K562 (cell line): ENCODE results near the gene ZNF689. TPM values are rescaled to one million over a fixed set of nuclear protein-coding genes. Genes with fewer than 3 reads are reported as not detected.
A peak's percentile ranks its signal among the peaks of the same experiment; 100 is the strongest.

Experiments used
- AFF1 ChIP-seq, 2 experiments: fragments of 450-650 bp; IDR thresholded peaks; 2 replicates each; pipeline ENCODE4 v1.6.1; 2018; ENCODE audit warnings: mild to moderate bottlenecking in 2 of 2, low read depth in 1 of 2; ENCODE audit not compliant: partially characterized antibody in 2 of 2
- COPS2 ChIP-seq: fragments of 450-650 bp; conservative IDR thresholded peaks from 2 replicates; pipeline ENCODE4 v1.6.1; 2016; ENCODE audit warnings: mild to moderate bottlenecking, moderate library complexity
- CTBP1 ChIP-seq: fragments of 450-650 bp; IDR thresholded peaks from 2 replicates; pipeline ENCODE4 v1.6.1; 2016; ENCODE audit warnings: borderline replicate concordance
- EGR1 ChIP-seq: fragments of 450-650 bp; conservative IDR thresholded peaks from 2 replicates; pipeline ENCODE4 v1.6.1; 2017; ENCODE audit warnings: mild to moderate bottlenecking
- HDAC8 ChIP-seq: fragments of 450-650 bp; IDR thresholded peaks from 2 replicates; pipeline ENCODE4 v1.6.1; 2016; ENCODE audit warnings: mild to moderate bottlenecking, missing genetic modification characterization, moderate library complexity, missing compliant biosample characterization
- HMBOX1 ChIP-seq: sonication (generic); IDR thresholded peaks from 2 replicates; pipeline ENCODE4 v1.6.1; 2016
- HNRNPLL ChIP-seq: fragments of 200-400 bp; formaldehyde crosslinking; IDR thresholded peaks from 2 replicates; pipeline ENCODE4 v1.6.1; 2017; ENCODE audit warnings: low read length, low read depth, mild to moderate bottlenecking; ENCODE audit not compliant: poor library complexity, severe bottlenecking
- HOMEZ ChIP-seq: fragments of 250-450 bp; sonication (Bioruptor Pico); IDR thresholded peaks from 2 replicates; pipeline ENCODE4 v1.4.0; 2020; ENCODE audit warnings: mild to moderate bottlenecking, moderate library complexity
- HOXB6 ChIP-seq: fragments of 250-450 bp; sonication (Bioruptor Pico); IDR thresholded peaks from 2 replicates; pipeline ENCODE4 v1.5.1; 2022; ENCODE audit warnings: mild to moderate bottlenecking, borderline replicate concordance
- HSF4 ChIP-seq: fragments of 250-450 bp; sonication (Bioruptor Pico); IDR thresholded peaks from 2 replicates; pipeline ENCODE4 v2.1.2; 2022; ENCODE audit warnings: mild to moderate bottlenecking, moderate library complexity, borderline replicate concordance
- JUNB ChIP-seq: fragments of 450-650 bp; formaldehyde crosslinking; conservative IDR thresholded peaks from 2 replicates; pipeline ENCODE4 v1.4.0; 2020; ENCODE audit warnings: mild to moderate bottlenecking
- MEF2D ChIP-seq: conservative IDR thresholded peaks from 2 replicates; pipeline ENCODE4 v1.6.1; 2016; ENCODE audit warnings: low read depth, missing genetic modification characterization, missing compliant biosample characterization
- NCOA4 ChIP-seq: fragments of 450-650 bp; IDR thresholded peaks from 2 replicates; pipeline ENCODE4 v1.6.1; 2018; ENCODE audit warnings: mild to moderate bottlenecking; ENCODE audit not compliant: partially characterized antibody
- SMAD3 ChIP-seq: fragments of 450-650 bp; formaldehyde crosslinking; conservative IDR thresholded peaks from 2 replicates; pipeline ENCODE4 v1.4.0; 2020; ENCODE audit warnings: mild to moderate bottlenecking
- SMARCE1 ChIP-seq: fragments of 450-650 bp; IDR thresholded peaks from 2 replicates; pipeline ENCODE4 v1.7.1; 2016; ENCODE audit warnings: mild to moderate bottlenecking
- SUPT5H ChIP-seq: fragments of 450-650 bp; IDR thresholded peaks from 2 replicates; pipeline ENCODE4 v1.6.1; 2016
- TAF9B ChIP-seq: fragments of 450-650 bp; IDR thresholded peaks from 2 replicates; pipeline ENCODE4 v1.6.1; 2018; ENCODE audit warnings: mild to moderate bottlenecking; ENCODE audit not compliant: partially characterized antibody
- WHSC1 ChIP-seq: IDR thresholded peaks from one replicate; pipeline ENCODE4 v1.6.1; 2012; ENCODE audit warnings: low read length, control low read depth, inconsistent platforms
- ZNF12 ChIP-seq: sonication (generic); formaldehyde crosslinking; IDR thresholded peaks from 2 replicates; pipeline ENCODE4 v1.4.0; 2020; ENCODE audit warnings: mild to moderate bottlenecking, missing genetic modification reagents
- ZNF324 ChIP-seq: fragments of 250-450 bp; sonication (Bioruptor Pico); IDR thresholded peaks from 2 replicates; pipeline ENCODE4 v1.4.0; 2020; ENCODE audit warnings: mild to moderate bottlenecking
- polyA plus RNA-seq, 8 experiments: library from polyadenylated mRNA; depleted of rRNA in 4 of 8; stranded (reverse) in 5 of 8; unstranded in 3 of 8; fragments of >200 nt; fragmentation: Nextera tagmentation in 2 of 8; fragmentation: Illumina TruSeq in 1 of 8; extraction: Ambion mirVana in 2 of 8; extraction: Trizol in 1 of 8; gene quantifications; 2 replicates each; pipeline versions ENCODE4 v1.2.1 to v1.2.3, GENCODE V29; 2011 to 2014; ENCODE audit warnings: inconsistent platforms in 1 of 8, missing spikeins in 1 of 8
- total RNA-seq, 7 experiments: library from RNA; depleted of rRNA in 6 of 7; stranded (reverse); fragments of >200 nt in 6 of 7; fragmentation: Illumina TruSeq in 2 of 7; extraction: Trizol in 2 of 7; gene quantifications; 2 replicates each; pipeline versions ENCODE4 v1.2.1 to v1.2.3, GENCODE V29; 2011 to 2021; ENCODE audit warnings: low replicate concordance in 1 of 7

ZNF689 gene
- total and polyA plus RNA-seq, 9 of the 15 experiments (the other 6 are each of a cell fraction or from before 2014, with no cell fraction given): 5.4 to 15.4 (median 10.8) TPM

GRCh38 chr16:30585400-30586191 lies 24.6 kb downstream of the ZNF689 start, which contains the start of gene ZNF785 (continued):
- TF ChIP-seq HMBOX1: no peak
- TF ChIP-seq SMAD3 (CRISPR knock-in tag): peak; percentile 53; the same call in 1 of the 2 replicates
- TF ChIP-seq CTBP1: peak; percentile 68; the same call in 1 of the 2 replicates
- peak; percentile 66 for TF ChIP-seq MEF2D (tag)
- no peak for TF ChIP-seq NCOA4
- TF ChIP-seq SUPT5H: peak; percentile 66
- no peak for TF ChIP-seq WHSC1
- TF ChIP-seq HOXB6: no peak
- TF ChIP-seq ZNF324 (CRISPR knock-in tag): 0 out of 2 replicates have a peak, but pooled peaks have one; percentile 14
- TF ChIP-seq HOMEZ (CRISPR knock-in tag): no peak
- no peak for TF ChIP-seq JUNB (CRISPR knock-in tag)
- no peak for TF ChIP-seq SMARCE1
- TF ChIP-seq ZNF12 (CRISPR knock-in tag): 0 out of 2 replicates have a peak, but pooled peaks have one; percentile 16
- TF ChIP-seq AFF1 (IDR thresholded peaks at IDR 0.05; ENCODE audit: low read depth in 1 of 2, partially characterized antibody in 2 of 2): no peak
- TF ChIP-seq EGR1: 0 out of 2 replicates have a peak, but pooled peaks have one; percentile 15
- no peak for TF ChIP-seq COPS2
- peak; percentile 54; the same call in 1 of the 2 replicates for TF ChIP-seq HDAC8 (tag)
- TF ChIP-seq HNRNPLL: no peak
- peak; percentile 40 for TF ChIP-seq TAF9B
- no peak for TF ChIP-seq HSF4 (CRISPR knock-in tag)
